Hepatocyte (in vitro differentiated cells): ENCODE results near the gene PDE3B. TPM values are rescaled to one million over a fixed set of nuclear protein-coding genes. Genes with fewer than 3 reads are reported as not detected.

Source experiments
- DNase-seq: peaks from one replicate; pipeline ENCODE4 v3.0.0-alpha.2; 2016; ENCODE audit warnings: low spot score
- H2AFZ ChIP-seq: fragments of 200-600 bp; sonication (generic); 2 replicates; pipeline ENCODE4 v1.6.0; 2016; ENCODE audit warnings: antibody characterized with exemption, mild to moderate bottlenecking
- H3K27ac ChIP-seq: fragments of 200-600 bp; sonication (generic); 2 replicates; pipeline ENCODE4 v1.5.1; 2016; ENCODE audit warnings: mild to moderate bottlenecking
- H3K27me3 ChIP-seq: fragments of 200-600 bp; sonication (generic); 2 replicates; pipeline ENCODE4 v1.6.1; 2016
- H3K36me3 ChIP-seq: fragments of 200-600 bp; sonication (generic); replicated peaks from 2 replicates; pipeline ENCODE4 v1.5.1; 2016; ENCODE audit warnings: low read depth; ENCODE audit not compliant: insufficient read depth
- H3K4me1 ChIP-seq: fragments of 200-600 bp; sonication (generic); 2 replicates; pipeline ENCODE4 v1.5.1; 2016; ENCODE audit warnings: mild to moderate bottlenecking, moderate library complexity; ENCODE audit not compliant: insufficient read depth
- H3K4me2 ChIP-seq: fragments of 200-600 bp; sonication (generic); 2 replicates; pipeline ENCODE4 v1.6.0; 2016
- H3K4me3 ChIP-seq: fragments of 200-600 bp; sonication (generic); 2 replicates; pipeline ENCODE4 v1.5.1; 2016; ENCODE audit warnings: mild to moderate bottlenecking
- H3K79me2 ChIP-seq: fragments of 200-600 bp; sonication (generic); 2 replicates; pipeline ENCODE4 v1.6.0; 2017; ENCODE audit warnings: mild to moderate bottlenecking
- H3K9me2 ChIP-seq: fragments of 200-600 bp; sonication (generic); replicated peaks from 2 replicates; pipeline ENCODE4 v1.6.0; 2017; ENCODE audit warnings: mild to moderate bottlenecking; ENCODE audit not compliant: insufficient read depth
- H3K9me3 ChIP-seq: fragments of 200-600 bp; sonication (generic); 2 replicates; pipeline ENCODE4 v1.5.1; 2016; ENCODE audit warnings: low read depth, mild to moderate bottlenecking
- H4K20me1 ChIP-seq: fragments of 200-600 bp; sonication (generic); 2 replicates; pipeline ENCODE4 v1.6.0; 2016; ENCODE audit warnings: mild to moderate bottlenecking; ENCODE audit not compliant: insufficient read depth, poor library complexity, severe bottlenecking
- CTCF ChIP-seq: fragments of 200-600 bp; sonication (generic); IDR thresholded peaks from 2 replicates; pipeline ENCODE4 v1.5.1; 2016; ENCODE audit warnings: antibody characterized with exemption, mild to moderate bottlenecking; ENCODE audit not compliant: poor library complexity
- EZH2 ChIP-seq: fragments of 200-600 bp; sonication (generic); IDR thresholded peaks from 2 replicates; pipeline ENCODE4 v1.6.1; 2016; ENCODE audit warnings: antibody characterized with exemption, mild to moderate bottlenecking, borderline replicate concordance
- EZH2phosphoT487 ChIP-seq: fragments of 200-600 bp; sonication (generic); IDR thresholded peaks from one replicate; pipeline ENCODE4 v1.6.1; 2018; ENCODE audit warnings: antibody characterized with exemption, mild to moderate bottlenecking, low read depth, moderate library complexity; ENCODE audit not compliant: unreplicated experiment, severe bottlenecking
- WGBS: methylation state at CpG from one replicate; pipeline ENCODE4 v1.1.6; 2016; ENCODE audit warnings: low lambda C conversion rate; ENCODE audit errors: missing lambda C conversion rate; 5-methylcytosine and 5-hydroxymethylcytosine counted together
- polyA plus RNA-seq: library from polyadenylated mRNA; unstranded; fragments of >200 nt; fragmentation: Nextera tagmentation; extraction: Ambion mirVana; gene quantifications from 2 replicates; pipeline ENCODE4 v1.2.1, GENCODE V29; 2016
- total RNA-seq: library from RNA; depleted of rRNA; stranded (reverse); fragments of >200 nt; gene quantifications from 2 replicates; pipeline ENCODE4 v1.2.3, GENCODE V29; 2014

Gene PDE3B
- total and polyA plus RNA-seq, 2 experiments from 2014 or later, result 15.8 to 46.3 TPM

DNA sequence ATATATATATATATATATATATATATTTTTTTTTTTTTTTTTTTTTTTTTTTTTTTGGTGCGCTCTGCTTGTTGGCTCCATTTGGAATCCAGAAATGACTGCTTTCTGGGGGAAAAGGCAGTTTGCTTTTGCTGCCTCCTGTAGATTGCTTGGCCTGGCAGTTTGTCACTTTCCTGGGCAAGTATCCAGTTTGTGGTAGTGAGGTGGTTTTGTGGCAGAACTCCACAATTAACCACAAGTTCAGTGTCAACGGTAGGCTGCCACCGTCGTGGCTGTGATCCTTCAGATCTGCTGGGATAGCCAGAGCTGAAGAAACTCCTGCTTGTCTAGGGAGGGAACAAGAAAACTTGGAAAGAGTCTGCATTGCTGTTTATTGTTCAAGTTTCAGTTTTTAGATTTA lies 5.0 kb upstream of the PDE3B start:
- Histone ChIP-seq H3K79me2 (peaks cover 15% of the 10 kb centered on the region), H3K4me1 (peaks cover 27% of the 10 kb centered on the region), H3K4me3 (no peak overlapping the region), H3K9me3 (no peaks in the 10 kb centered on the region), H3K27ac (no peak overlapping the region), H3K27me3 (no peaks in the 10 kb centered on the region), H3K36me3 (no peaks in the 10 kb centered on the region), H3K4me2 (no peak overlapping the region), H4K20me1 (no peaks in the 10 kb centered on the region), H2AFZ (no peak overlapping the region), H3K9me2 (no peaks in the 10 kb centered on the region)
- no peak for DNase-seq
- no peak for TF ChIP-seq CTCF
- TF ChIP-seq EZH2phosphoT487, result no peak
- no peak for TF ChIP-seq EZH2
- WGBS, result 90% methylated on average over 4 of the region's 4 CpGs

GRCh38 chr11:14641801-14642200 lies 1.8 kb upstream of the PDE3B start:
- Histone ChIP-seq H3K9me3 (no peaks in the 10 kb centered on the region), H3K36me3 (no peaks in the 10 kb centered on the region), H4K20me1 (peaks cover 3% of the 10 kb centered on the region), H3K4me1 (peaks cover 14% of the 10 kb centered on the region), H3K27me3 (no peaks in the 10 kb centered on the region), H3K4me3 (no peak overlapping the region), H2AFZ (no peak overlapping the region), H3K4me2 (peak overlapping the region; percentile 75), H3K79me2 (peaks cover 38% of the 10 kb centered on the region), H3K9me2 (no peaks in the 10 kb centered on the region), H3K27ac (no peak overlapping the region)
- TF ChIP-seq CTCF, result no peak
- TF ChIP-seq EZH2phosphoT487, result no peak
- no peak for TF ChIP-seq EZH2
- 72% methylated on average over 4 of the region's 4 CpGs for WGBS
- DNase-seq, result no peak

- H3K36me3 ChIP-seq, result no peaks in the 10 kb centered on the region
- H2AFZ ChIP-seq, result peak overlapping the region; percentile 68
- no peak for DNase-seq
- WGBS, result 81% methylated on average over 5 of the region's 5 CpGs
- TF ChIP-seq EZH2 (no peak), CTCF (no peak), EZH2phosphoT487 (no peak)
- H3K4me1 ChIP-seq, result peaks cover 14% of the 10 kb centered on the region
- no peak overlapping the region for H3K4me3 ChIP-seq
- peaks cover 3% of the 10 kb centered on the region for H4K20me1 ChIP-seq
- peak overlapping the region; percentile 75 for H3K4me2 ChIP-seq
- no peaks in the 10 kb centered on the region for H3K9me2 ChIP-seq
- peak overlapping the region; percentile 23 for H3K27ac ChIP-seq
- peaks cover 44% of the 10 kb centered on the region for H3K79me2 ChIP-seq
- H3K9me3 ChIP-seq, result no peaks in the 10 kb centered on the region
- H3K27me3 ChIP-seq, result no peaks in the 10 kb centered on the region
Observed at GRCh38 chr11:14642453-14642852, 1.2 kb upstream of the PDE3B start.
